IPS-15b (cell line): ENCODE measurements around the gene ITGA3.

Experiments
- H3K27me3 ChIP-seq: one replicate; pipeline ENCODE4 v1.6.1; 2013; ENCODE audit warnings: low read length; ENCODE audit not compliant: control insufficient read depth, insufficient read depth
- H3K36me3 ChIP-seq: one replicate; pipeline ENCODE4 v1.6.1; 2013; ENCODE audit warnings: low read length; ENCODE audit not compliant: control insufficient read depth, insufficient read depth
- H3K4me1 ChIP-seq: one replicate; pipeline ENCODE4 v1.6.1; 2013; ENCODE audit warnings: mild to moderate bottlenecking, low read length; ENCODE audit not compliant: control insufficient read depth, insufficient read depth
- H3K4me3 ChIP-seq: one replicate; pipeline ENCODE4 v1.5.1; 2013; ENCODE audit warnings: low read depth, low read length
- H3K9ac ChIP-seq: one replicate; pipeline ENCODE4 v1.6.1; 2013; ENCODE audit warnings: low read depth, mild to moderate bottlenecking, low read length
- H3K9me3 ChIP-seq: one replicate; pipeline ENCODE4 v1.6.1; 2013; ENCODE audit warnings: mild to moderate bottlenecking, low read length; ENCODE audit not compliant: control insufficient read depth, insufficient read depth

ITGA3 gene

DNA sequence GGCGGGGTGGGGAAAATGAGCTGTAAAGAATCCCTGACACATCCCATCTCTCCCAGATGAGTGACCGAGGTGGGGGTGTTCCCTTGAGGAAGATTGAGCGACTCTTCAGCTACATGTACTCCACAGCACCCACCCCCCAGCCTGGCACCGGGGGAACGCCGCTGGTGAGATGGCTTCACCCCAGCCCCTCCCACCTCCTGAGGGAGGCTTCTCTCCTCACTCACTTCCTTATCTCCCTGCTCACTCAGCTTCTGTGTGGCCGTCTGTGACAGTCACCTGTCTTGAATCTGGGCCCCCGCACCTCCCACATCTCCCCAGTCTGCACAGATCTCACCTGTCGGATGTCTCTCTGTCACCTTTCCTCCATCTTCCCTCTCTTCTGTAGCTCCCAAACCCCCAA is 52.6 kb downstream of the ITGA3 start:
- no peaks in the 10 kb centered on the region for H3K9me3 ChIP-seq
- H3K27me3 ChIP-seq, result no peaks in the 10 kb centered on the region
- H3K4me3 ChIP-seq, result no peak overlapping the region
- H3K36me3 ChIP-seq, result peaks cover 13% of the 10 kb centered on the region
- H3K4me1 ChIP-seq, result no peaks in the 10 kb centered on the region
- H3K9ac ChIP-seq, result no peak overlapping the region

DNA sequence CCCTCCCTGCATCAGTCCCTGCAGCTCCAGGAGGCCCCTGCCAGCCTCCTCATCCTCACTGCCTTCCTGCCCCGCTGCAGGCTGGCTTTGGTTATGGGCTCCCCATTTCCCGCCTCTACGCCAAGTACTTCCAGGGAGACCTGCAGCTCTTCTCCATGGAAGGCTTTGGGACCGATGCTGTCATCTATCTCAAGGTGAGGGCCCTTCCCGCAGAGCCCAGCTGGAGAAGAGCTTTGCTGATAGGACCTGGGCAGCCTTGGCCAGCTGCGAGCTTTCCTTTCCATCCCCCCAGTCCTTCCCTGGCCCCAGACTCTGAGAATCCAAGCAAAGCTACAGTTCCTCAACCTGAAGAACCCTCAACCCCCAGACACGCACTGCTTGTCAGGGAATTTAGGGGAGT is 53.3 kb downstream of the ITGA3 start:
- peaks cover 13% of the 10 kb centered on the region for H3K36me3 ChIP-seq
- no peak overlapping the region for H3K9ac ChIP-seq
- H3K9me3 ChIP-seq, result no peaks in the 10 kb centered on the region
- H3K27me3 ChIP-seq, result no peaks in the 10 kb centered on the region
- no peaks in the 10 kb centered on the region for H3K4me1 ChIP-seq
- H3K4me3 ChIP-seq, result no peak overlapping the region

DNA sequence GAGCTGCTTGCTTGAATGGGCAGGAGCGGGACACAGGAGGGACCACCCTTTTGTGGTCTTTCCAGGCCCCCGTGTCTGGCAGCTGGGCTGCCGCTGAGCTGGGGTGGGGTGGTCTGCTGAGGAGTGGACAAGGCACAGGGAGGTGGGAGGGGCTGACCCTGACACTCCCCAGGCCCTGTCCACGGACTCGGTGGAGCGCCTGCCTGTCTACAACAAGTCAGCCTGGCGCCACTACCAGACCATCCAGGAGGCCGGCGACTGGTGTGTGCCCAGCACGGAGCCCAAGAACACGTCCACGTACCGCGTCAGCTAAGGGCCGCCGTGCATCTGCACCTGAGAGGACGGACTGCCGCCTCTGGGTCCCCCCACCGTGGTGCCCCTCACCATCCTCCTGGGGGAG is 53.9 kb downstream of the ITGA3 start:
- no peak overlapping the region for H3K9ac ChIP-seq
- H3K9me3 ChIP-seq, result no peaks in the 10 kb centered on the region
- H3K27me3 ChIP-seq, result no peaks in the 10 kb centered on the region
- H3K4me1 ChIP-seq, result no peaks in the 10 kb centered on the region
- H3K36me3 ChIP-seq, result peaks cover 13% of the 10 kb centered on the region
- no peak overlapping the region for H3K4me3 ChIP-seq

DNA sequence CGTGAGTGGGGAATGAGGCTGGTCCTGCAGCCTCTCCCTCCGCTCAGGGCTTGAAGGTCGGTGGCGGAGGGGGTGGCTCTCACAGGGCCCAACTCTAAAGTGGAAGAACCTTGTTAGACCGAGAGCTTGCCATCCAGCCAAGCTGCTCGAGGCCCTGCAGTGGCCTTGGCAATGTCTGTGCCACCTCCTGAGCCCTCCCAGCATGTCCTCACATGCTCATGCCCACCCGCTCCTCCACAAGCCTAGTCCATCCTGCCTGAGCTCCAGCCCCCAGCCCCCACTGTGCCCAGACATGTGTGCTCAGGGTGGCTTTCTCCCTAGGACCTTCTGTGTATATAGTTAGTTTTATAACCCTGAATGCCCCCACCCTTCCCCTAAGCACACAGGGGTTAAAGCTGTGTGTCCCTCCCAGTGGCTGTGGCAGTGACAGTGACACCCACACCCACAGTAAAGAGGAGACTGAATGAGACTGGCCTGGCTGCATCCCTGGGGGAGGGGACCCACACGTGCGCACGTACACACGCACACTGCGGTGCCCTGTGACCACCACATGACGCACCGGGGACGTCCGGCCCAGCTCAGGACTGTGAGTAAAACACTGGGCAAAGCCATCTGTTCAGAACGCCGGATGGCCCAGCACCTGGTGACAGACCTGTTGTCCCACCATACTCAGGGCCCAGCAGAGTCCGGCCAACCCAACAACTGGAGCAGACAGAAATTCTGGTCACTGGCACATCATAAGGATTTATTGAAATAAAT is 54.9 kb downstream of the ITGA3 start:
- H3K9ac ChIP-seq, result no peak overlapping the region
- no peaks in the 10 kb centered on the region for H3K27me3 ChIP-seq
- peaks cover 13% of the 10 kb centered on the region for H3K36me3 ChIP-seq
- H3K9me3 ChIP-seq, result no peaks in the 10 kb centered on the region
- peaks cover 2% of the 10 kb centered on the region for H3K4me1 ChIP-seq
- no peak overlapping the region for H3K4me3 ChIP-seq

DNA sequence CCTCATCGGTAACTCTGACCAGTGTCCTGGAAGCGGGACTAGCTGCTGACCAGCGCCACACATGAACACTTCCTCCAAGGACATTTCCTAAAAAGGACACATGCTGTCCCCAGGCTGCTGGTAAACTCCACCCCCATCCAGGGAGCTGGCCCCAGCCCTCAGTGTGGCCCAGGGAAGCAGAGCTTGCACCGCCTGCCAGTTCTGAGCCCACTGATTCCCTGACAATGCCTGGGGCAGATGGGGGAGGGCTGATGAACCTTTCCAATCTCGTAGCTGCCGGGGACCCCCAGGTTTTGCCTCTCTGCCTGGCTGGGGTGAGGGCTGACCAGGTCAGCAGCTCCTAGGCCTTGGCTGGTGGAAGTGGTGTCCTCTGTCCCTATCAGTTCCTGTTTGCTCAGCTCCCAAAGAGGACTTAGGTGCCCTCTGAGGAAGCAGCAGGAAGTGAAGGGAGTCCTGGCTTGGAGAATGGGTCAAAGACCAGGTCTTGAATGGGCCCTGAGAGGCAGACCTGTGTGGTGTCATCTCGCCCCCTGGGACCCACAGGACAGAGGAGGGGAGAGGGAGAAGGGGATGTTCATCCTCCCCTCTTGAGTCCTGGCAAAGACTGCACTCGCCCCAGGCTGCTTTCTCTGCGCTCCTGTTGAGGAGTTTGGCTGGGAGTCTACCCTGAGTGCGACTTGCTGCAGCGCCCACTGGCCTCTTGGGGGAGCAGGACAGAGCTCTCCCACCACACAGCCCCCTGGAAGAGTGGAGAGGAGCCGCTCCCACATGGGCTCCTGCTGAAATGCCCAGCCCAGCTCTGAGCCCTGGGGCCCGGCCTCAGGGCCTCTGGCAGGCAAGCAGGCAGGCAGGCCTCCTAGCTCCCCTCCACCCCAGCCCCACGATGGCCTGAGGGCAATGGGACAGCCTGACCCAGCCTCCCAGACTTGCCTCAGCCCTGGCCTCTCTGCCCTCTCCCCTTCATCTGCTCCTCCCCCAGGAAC is 56.1 kb downstream of the ITGA3 start:
- Histone ChIP-seq H3K4me3 (no peak overlapping the region), H3K27me3 (no peaks in the 10 kb centered on the region), H3K9ac (no peak overlapping the region), H3K36me3 (peaks cover 13% of the 10 kb centered on the region), H3K4me1 (peaks cover 5% of the 10 kb centered on the region), H3K9me3 (no peaks in the 10 kb centered on the region)

DNA sequence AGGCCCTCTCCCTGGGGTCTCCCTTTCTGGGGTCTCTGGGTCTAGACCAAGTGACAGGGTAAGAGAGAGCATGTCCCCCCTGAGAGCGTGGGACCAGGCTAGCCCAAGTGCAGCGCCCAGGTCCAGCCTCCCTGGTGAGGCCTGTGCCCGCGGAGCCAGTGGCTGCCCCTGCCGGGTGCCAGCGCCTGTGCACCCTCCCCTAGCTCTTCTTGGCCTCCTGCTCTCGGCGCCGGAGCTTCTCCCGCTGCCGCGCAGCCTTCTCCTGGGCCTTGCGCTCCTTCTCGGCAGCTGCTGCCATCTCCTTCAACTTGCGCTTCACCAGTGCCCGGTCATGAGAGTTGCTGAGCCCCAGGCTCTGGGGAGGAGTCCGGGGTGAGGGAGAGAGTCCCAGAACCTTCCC is 56.8 kb downstream of the ITGA3 start:
- Histone ChIP-seq H3K36me3 (peaks cover 13% of the 10 kb centered on the region), H3K4me3 (no peak overlapping the region), H3K27me3 (no peaks in the 10 kb centered on the region), H3K9me3 (no peaks in the 10 kb centered on the region), H3K9ac (no peak overlapping the region), H3K4me1 (peaks cover 5% of the 10 kb centered on the region)

DNA sequence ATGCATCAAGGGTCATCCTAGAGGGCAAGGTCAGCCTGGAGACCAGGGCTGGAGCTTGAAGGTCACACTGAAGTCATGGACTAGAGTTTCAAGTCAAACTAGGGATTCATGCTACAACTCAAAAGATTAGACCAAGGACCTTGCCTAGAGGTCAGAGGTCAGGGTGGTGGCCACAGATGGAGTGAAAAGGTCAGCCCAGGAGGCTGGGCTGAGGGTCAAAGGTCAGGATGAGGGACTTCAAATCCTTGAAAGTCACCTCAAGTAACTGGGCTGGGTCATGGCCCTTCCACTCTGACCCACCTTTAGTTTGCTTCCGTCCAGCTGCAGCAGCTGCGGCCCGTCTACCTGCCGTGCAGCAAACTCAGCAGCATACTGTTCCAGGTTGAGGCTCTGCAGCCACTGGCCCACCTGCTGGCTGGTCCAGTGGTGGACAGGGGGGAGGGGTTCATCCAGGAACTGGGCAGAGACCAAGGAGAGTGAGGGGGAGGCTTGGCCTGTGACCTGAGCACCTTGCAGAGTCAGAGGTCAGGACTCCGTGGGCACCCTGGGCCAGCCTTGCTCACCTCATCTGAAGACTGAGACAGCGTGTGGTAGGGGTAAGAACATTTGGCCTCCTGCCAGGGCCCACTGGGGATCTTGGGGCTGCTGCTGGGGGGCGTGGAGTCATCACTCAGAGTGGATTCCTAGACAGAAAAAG is 57.9 kb downstream of the ITGA3 start:
- Histone ChIP-seq H3K4me1 (peaks cover 5% of the 10 kb centered on the region), H3K9me3 (no peaks in the 10 kb centered on the region), H3K4me3 (no peak overlapping the region), H3K36me3 (peaks cover 10% of the 10 kb centered on the region), H3K27me3 (peaks cover 8% of the 10 kb centered on the region), H3K9ac (no peak overlapping the region)

DNA sequence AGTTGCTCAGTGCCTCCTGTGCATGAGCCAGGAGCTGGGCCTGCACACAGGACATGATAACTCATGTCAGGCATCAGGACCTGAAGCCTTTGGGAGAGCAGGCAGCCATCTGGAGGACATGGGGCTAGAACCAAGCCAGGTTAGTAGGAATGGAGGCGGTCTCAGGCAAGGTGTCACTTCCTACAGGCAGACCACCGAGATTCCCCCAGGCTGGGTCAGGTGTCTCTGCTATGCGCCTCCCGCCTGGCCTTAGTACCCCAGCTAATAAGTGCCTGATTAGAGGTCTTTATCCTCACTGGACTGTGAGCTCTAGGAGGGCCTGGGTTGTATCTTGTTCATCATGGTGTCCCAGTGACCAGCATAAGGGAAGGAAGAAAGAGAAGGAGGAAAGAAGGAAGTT is 58.5 kb downstream of the ITGA3 start:
- H3K36me3 ChIP-seq, result peaks cover 6% of the 10 kb centered on the region
- peaks cover 14% of the 10 kb centered on the region for H3K27me3 ChIP-seq
- H3K9me3 ChIP-seq, result no peaks in the 10 kb centered on the region
- peaks cover 5% of the 10 kb centered on the region for H3K4me1 ChIP-seq
- no peak overlapping the region for H3K9ac ChIP-seq
- H3K4me3 ChIP-seq, result no peak overlapping the region

DNA sequence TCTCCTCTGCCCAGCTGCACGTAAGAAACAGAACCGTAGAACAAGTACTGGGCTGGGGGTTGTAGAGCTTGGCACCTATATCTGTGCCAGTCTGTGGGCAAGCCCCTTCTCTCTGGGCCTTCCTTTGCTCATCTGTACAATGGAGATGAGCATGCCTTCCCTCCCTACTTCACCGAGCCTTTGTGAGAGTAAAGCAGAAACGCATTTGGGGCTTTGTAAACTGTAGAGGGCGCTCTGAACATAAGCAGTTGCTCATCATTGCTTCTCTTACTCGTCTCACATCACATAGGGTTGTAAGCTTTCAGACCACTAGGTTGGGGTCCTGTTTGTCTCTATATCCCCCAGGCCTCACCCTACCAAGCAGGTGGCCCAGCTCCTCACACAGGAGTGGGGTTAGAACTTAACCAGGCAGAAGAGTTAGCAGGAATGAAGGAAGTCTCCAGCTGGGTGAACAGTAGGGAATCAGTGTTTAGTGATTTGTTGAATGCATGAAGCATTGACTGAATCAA is 59.0 kb downstream of the ITGA3 start:
- peaks cover 5% of the 10 kb centered on the region for H3K36me3 ChIP-seq
- peaks cover 5% of the 10 kb centered on the region for H3K4me1 ChIP-seq
- no peak overlapping the region for H3K9ac ChIP-seq
- H3K9me3 ChIP-seq, result no peaks in the 10 kb centered on the region
- H3K27me3 ChIP-seq, result peaks cover 19% of the 10 kb centered on the region
- no peak overlapping the region for H3K4me3 ChIP-seq

DNA sequence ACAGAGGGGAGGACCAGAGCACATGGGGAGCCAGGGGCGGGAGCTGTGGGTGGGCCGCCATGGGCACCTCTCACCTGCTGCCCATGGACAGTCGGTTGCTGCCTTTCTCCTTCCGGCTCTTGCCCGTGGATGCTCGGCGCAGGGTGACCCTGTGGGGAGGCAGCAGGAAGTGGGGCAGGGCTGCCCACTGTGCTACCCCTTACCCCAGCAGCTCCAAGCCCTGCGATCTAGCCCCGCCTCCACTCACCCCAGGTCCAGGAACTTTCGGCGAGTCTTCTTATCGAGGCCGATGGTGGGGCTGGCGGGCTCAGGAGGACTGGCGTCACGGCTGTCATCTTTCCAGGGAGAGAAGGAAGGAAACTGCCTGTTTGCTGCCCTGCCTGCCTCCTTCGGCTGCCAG is 59.8 kb downstream of the ITGA3 start:
- Histone ChIP-seq H3K4me3 (no peak overlapping the region), H3K9ac (no peak overlapping the region), H3K36me3 (no peaks in the 10 kb centered on the region), H3K9me3 (no peaks in the 10 kb centered on the region), H3K27me3 (peaks cover 24% of the 10 kb centered on the region), H3K4me1 (peaks cover 5% of the 10 kb centered on the region)

DNA sequence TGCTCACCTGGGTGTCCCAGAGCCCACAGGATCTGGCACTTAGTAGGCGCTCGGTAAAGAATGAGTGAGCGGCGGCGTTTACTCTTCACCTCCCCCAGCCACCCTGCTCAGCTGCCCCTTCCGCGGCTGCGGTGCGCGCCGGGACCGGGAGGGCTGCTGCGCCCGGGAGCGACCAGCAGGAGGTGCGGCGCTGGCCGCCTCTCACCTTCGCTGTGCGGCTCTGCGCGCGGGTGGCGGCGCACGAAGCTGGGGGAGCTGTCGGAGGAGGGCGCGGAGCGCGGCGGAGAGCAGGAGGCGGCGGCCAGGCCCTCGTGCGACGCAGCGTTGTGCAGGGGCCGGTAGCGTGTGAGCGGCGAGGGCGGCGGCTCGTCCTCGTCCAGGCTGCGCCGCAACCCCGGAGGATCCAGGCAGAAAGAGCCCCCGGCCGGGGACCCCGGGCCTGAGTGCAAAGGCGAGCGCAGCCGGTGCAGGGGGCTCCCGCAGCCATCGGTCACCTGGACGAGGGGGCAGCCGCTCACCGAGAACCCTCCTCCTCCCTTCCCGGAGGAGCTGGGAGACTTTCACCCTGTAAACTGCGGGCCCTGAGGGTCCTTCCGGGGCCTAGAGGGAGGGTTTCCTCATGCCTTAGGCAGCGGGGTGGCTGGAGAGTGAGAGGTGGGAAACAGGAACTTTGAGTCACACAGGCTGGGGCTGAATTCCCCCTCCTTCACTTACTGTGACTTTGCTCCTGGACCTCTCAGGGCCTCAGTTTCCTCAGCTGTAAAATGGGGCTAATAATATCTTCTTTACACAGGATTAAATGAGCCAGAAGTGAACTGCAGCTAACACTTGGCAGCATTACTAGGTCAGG is 61.5 kb downstream of the ITGA3 start:
- H3K4me1 ChIP-seq, result peaks cover 5% of the 10 kb centered on the region
- H3K4me3 ChIP-seq, result peak overlapping the region; percentile 39
- H3K9ac ChIP-seq, result no peak overlapping the region
- H3K9me3 ChIP-seq, result no peaks in the 10 kb centered on the region
- H3K27me3 ChIP-seq, result peaks cover 26% of the 10 kb centered on the region
- no peaks in the 10 kb centered on the region for H3K36me3 ChIP-seq
